Measurements from ENCODE around the gene VPS35.

VPS35 gene

DNA sequence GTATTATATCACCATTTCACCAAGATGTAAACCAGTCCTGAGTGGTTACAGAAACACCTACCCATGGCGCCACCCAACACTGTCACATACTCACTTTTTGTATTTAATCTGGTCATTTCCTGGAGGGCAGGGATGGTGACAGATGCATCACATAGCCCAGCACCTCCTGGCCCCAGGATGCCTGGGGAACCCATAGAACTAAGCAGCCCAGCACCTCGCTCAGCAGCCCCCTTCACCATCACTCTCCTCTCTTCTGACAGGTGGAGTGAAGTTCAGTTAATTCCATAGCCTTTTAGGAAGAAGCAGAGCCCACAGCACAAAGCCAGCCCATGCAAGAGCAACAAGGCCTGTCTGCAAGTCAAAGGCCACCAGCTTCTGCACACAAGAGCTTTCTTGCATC lies 31.6 kb upstream of the VPS35 start:
- no peak for TF ChIP-seq ZNF274 (IDR thresholded peaks at IDR 0.05; ENCODE audit: low read depth, low read length)
- no peak overlapping the region for H3K4me3 ChIP-seq (ENCODE audit: low read length)

DNA sequence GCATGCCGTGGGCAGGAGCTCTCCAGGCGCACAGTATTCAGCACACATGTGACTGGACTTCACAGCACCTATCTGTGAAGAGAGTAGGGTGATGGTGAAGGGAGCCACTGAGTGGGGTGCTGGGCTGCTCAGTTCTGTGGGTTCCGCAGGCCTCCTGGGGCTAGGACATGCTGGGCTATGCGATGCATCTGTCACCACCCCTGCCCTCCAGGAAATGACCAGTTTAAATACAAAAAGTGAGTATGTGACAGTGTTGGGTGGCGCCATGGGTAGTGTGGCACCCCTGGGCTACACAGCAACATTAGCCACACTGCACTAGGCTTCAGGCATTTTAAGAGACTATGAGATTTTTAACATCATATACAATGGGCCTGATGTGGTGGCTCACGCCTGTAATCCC lies 30.6 kb upstream of the VPS35 start:
- no peak overlapping the region for H3K4me3 ChIP-seq (ENCODE audit: low read length)
- no peak for TF ChIP-seq ZNF274 (IDR thresholded peaks at IDR 0.05; ENCODE audit: low read depth, low read length)

DNA sequence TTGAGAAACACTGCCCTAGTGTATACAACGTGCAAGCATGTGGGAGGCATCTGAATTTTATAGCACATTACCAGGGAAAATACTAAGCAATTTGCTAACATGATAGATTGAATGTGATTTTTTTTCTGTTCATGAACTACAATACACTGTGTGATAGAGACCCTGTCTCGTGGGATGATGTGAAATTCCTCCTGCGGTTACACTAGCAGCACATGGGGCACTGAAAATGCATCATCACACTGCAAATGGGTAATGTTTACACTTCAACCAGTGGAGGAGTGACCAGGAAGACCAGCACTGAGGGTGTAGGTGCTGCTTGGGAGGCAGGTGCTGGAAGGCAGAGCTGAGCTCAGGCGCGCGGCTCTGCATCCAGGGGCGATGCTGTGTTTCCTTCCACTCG lies 29.2 kb upstream of the VPS35 start:
- no peak for TF ChIP-seq ZNF274 (IDR thresholded peaks at IDR 0.05; ENCODE audit: low read depth, low read length)
- no peak overlapping the region for H3K4me3 ChIP-seq (ENCODE audit: low read length)

DNA sequence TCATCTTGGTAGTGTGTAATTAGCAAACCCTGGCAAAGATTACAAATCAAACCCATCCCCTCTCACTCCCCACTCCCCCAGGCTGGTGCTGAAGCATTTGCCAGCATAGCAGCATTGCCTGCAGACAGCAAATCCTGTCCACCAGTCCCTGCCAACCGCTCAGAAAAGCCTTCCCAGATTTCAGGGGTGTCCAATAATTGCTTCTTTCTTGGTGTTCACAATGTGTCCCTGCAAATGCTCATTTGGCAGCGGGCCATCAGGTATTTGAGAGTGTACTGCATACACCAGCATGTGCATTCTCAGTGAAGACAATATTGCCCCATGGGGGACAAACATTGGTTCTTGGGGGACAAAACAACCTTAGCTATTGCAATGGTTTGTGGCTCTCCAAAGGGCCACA lies 28.7 kb upstream of the VPS35 start:
- H3K4me3 ChIP-seq (ENCODE audit: low read length) = no peak overlapping the region
- TF ChIP-seq ZNF274 (IDR thresholded peaks at IDR 0.05; ENCODE audit: low read depth, low read length) = no peak

DNA sequence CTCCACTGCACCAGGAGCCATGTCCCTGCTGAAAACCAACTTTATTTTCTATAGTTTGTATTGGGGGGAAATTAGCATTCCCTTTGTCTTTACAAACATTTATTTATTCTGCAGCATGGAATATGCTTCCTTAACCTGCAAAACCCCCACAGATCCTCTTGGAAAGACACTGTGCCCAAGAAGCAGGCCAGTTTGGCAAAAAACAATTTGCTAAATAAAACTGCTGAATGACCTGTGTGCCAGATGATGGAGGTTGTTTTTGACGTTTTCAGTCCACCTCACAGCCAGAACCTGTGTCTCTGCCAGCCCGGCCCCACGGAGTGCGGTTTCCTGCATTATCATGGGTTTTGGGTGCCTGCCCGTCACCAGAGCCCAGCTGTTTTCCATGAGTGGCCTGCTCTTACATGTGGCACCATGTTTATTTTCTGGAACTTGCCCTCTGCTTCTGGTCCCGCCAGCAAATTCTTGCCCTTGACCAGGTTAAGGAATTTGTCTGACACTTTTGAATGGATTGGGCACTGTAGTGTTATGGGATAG lies 26.9 kb upstream of the VPS35 start:
- no peak overlapping the region for H3K4me3 ChIP-seq (ENCODE audit: low read length)
- TF ChIP-seq ZNF274 (IDR thresholded peaks at IDR 0.05; ENCODE audit: low read depth, low read length) = no peak

DNA sequence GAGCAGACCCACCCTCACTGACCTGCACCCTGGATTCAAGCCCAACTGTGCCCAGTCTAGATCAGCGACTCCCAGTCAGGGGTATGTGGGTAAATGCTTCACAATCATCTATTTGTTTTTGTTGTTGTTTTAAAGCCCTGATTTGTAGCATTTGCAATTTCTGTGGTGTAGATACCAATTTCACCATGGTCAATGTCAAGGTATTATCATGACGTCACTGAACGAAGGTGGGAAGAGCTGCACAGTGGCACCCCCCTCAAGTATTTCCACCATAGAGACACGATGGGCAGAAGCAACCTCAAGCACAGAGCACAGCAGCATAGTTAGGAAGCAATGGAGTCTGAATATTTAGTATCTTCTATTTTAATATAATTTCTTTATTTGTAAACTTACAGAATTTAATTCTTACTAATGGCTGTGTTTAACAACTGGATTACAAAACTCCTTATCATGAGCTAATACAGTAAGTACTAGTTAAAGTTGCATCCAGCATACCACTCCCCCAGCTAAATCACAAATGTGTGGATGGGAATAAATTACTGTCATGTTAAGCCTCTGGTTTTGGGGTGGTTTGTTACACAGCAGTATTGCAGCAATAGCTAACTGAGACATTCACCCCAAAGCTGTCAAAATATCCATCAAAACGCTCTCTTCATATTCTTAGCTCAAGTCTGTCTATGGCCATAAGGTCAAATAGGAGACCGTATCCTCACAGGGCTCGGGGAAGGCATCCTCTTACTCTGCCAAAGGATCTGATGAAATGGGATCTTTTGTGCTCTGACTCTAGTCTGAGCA lies 26.0 kb upstream of the VPS35 start:
- H3K4me3 ChIP-seq (ENCODE audit: low read length) = no peak overlapping the region
- no peak for TF ChIP-seq ZNF274 (IDR thresholded peaks at IDR 0.05; ENCODE audit: low read depth, low read length)

DNA sequence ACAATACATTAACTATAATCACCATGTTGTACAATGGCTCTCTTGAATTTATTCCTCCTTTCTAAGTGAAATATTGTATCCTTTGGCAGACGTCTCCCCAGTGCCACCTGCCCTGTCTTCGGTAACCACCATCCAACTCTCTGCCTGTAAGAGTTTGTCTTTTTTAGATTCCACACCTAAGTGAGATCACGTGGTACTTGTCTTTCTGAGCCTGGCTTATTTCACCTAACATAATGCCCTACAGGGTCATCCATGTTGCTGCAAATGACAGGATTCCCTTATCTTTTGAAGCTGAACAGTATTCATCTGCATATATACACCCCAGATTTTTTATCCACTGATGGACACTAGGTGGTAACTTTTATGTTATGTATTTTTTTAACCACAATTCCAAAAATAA lies 24.7 kb upstream of the VPS35 start:
- no peak overlapping the region for H3K4me3 ChIP-seq (ENCODE audit: low read length)
- TF ChIP-seq ZNF274 (IDR thresholded peaks at IDR 0.05; ENCODE audit: low read depth, low read length) = no peak

DNA sequence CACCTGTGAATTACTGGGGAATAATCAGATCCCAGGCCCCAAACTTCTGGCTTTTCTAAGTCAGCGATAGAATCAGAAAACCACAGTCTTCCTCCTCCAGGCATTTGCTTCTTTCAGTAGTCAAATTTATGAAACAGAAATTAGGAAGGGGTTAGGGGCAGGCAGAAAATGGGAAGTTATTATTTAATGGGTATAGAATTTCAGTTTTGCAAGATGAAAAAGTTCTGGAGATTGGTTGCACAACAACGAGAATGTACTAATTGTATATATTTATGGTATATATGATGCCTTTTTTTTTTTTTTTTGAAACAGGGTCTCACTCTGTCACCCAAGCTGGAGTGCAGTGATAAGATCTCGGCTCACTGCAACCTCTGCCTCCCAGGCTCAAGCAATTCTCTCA lies 23.9 kb upstream of the VPS35 start:
- no peak for TF ChIP-seq ZNF274 (IDR thresholded peaks at IDR 0.05; ENCODE audit: low read depth, low read length)

DNA sequence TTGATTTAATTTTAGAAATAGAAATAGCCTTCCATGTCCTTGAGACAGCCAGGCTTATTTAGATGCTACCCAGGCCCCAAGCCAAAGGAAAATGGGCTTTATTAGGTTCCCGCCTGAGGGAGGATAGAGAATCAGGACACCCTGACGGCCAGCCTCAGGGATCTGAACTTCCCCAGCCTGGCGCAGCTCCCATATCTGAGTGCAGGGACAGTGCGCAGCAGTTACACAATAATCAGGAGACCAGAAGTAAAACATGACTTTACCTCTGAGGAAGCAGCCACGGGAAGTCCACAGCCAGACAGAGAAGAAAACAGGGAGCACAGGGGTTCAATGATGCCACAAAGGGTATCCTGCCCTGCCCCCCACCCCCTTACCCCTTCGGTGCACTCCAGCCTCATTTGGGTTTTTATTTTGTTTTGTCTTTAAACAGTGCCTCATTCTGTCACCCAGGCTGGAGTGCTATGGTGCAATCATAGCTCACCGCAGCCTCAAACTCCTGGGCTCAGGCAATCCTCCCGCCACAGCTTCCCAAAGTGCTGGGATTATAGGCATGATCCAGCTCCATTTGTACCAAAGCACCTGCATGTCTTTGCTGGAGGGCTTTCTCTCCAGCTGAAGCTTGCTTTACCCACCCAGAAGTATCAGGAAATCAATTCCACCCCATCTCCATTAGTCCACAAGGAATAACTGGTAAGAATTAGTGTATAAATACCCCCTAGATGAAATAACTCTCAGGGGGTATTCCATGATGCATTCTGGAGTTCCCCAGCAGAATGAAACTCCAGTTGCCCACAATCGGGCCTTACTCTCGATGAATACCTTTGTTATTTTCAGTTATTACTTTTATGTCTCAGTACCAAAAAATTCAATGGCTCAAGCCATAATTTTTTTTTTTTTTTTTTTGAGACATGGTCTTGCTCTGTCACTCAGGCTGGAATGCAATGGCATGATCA lies 22.4 kb upstream of the VPS35 start:
- TF ChIP-seq ZNF274 (IDR thresholded peaks at IDR 0.05; ENCODE audit: low read depth, low read length) = no peak
- no peak overlapping the region for H3K4me3 ChIP-seq (ENCODE audit: low read length)

More for the DNA sequence above, 23.9 kb upstream of the VPS35 start:
- H3K4me3 ChIP-seq (ENCODE audit: low read length) = no peak overlapping the region

DNA sequence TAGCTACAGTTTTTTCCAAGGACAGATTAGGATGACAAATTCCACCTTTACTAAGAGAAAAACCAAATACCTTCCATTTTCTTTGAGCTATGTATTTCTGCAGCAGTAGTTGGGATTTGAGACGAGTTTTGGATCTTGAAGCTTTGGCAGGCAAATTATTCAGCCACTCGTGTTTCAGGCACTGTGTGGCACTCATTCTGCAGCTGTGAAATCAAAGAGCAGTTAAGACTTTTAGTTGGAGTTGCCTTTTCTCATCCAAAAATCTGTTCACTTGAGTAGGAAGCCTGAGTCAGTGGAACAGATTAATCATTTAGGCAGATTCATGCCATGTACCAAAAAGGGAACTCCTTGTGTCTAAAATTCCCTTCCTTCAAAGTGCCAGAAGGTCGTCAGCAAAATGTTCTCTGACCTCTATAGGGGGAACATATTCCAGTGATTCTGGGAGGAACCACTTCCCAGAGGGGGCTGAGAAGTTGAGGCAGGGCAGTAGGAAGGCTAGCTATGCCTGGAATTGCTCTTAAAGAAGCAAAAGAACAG lies 20.6 kb upstream of the VPS35 start:
- H3K4me3 ChIP-seq (ENCODE audit: low read length) = no peak overlapping the region
- no peak for TF ChIP-seq ZNF274 (IDR thresholded peaks at IDR 0.05; ENCODE audit: low read depth, low read length)

DNA sequence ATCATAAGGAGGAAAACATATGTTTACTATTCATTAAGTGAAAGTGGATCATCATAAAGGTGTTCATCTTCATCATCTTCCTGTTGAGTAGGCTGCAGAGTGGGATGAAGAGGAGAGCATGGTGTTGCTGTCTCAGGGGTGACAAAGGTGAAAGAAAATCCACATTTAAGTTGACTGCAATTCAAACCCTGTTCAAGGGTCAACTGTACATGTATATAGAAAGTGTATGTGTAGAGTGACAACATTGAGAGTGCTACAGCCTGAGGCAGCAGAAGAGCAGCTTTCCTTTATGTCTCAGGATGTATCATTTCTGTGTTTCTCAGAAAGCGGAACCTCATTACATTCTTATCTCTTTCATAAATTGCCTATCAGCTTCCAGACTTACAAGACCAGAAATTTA lies 17.7 kb upstream of the VPS35 start:
- no peak for TF ChIP-seq ZNF274 (IDR thresholded peaks at IDR 0.05; ENCODE audit: low read depth, low read length)
- H3K4me3 ChIP-seq (ENCODE audit: low read length) = no peak overlapping the region

DNA sequence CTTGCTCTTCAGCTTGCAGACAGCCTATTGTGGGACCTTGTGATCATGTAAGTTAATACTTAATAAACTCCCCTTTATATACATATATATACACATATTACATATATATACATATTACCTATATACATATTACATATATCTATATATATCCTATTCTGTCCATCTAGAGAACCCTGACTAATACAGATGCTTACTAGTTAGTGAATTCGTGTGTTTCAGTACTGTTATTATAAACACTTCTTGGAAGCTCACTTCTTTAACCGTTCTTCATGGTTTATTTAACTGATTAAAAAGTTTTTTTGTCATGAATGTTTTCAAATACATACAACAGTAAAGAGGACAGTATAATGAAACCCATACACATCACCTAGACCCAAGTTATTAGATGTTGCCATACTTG lies 13.1 kb upstream of the VPS35 start:
- H3K4me3 ChIP-seq (ENCODE audit: low read length) = no peak overlapping the region
- no peak for TF ChIP-seq ZNF274 (IDR thresholded peaks at IDR 0.05; ENCODE audit: low read depth, low read length)

DNA sequence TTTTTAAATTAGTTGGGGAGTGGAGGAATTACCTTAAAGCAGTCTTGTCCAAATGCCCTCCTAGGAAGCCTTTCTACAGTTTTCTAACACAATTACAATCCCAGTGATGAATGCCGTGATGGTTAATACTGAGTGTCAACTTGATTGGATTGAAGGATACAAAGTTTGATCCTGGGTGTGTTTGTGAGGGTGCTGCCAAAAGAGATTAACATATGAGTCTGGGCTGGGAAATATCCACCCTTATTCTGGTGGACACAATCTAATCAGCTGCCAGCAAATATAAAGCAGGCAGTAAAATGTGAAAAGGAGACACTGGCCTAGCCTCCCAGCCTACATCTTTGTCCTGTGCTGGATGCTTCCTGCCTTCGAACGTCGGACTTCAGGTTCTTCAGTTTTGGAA lies 12.6 kb upstream of the VPS35 start:
- TF ChIP-seq ZNF274 (IDR thresholded peaks at IDR 0.05; ENCODE audit: low read depth, low read length) = no peak
- H3K4me3 ChIP-seq (ENCODE audit: low read length) = no peak overlapping the region

DNA sequence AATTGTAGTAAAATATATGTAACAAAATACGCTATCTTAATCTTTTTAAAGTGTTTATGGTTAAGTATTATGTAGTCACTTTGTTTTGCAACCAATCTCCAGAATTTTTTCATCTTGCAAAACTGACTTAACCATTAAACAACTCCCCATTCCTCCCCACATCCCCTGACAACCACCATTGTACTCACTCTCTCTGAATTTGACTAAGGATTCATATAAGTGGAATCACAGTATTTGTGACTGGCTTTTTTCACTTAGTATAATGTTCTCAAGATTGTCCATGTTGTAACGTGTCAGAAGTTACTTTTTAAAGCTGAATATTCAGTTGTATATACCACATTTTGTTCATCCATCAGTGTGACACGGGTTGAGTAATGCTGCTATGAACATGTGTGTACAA lies 11.1 kb upstream of the VPS35 start:
- no peak overlapping the region for H3K4me3 ChIP-seq (ENCODE audit: low read length)
- no peak for TF ChIP-seq ZNF274 (IDR thresholded peaks at IDR 0.05; ENCODE audit: low read depth, low read length)

Measured in GM08714 (cell line).